Gastroesophageal sphincter (tissue), 4 donors: ENCODE results near the gene TSPAN9. TPM values are rescaled to one million over a fixed set of nuclear protein-coding genes. Genes with fewer than 3 reads are reported as not detected.

Source experiments
- ATAC-seq: fragments of 150-250 bp; one replicate; pipeline ENCODE4 v1.9.1; 2016; ENCODE audit warnings: mild to moderate bottlenecking, moderate library complexity
- H3K27ac ChIP-seq, 4 donors: fragments of 200-600 bp; sonication (generic) in 3 of 4; 1 replicate in 3 of 4; 2 replicates in 1 of 4; pipeline ENCODE4 v1.5.1; 2016 to 2019
- H3K27me3 ChIP-seq: fragments of 200-600 bp; sonication (generic); one replicate; pipeline ENCODE4 v1.5.1; 2019
- H3K36me3 ChIP-seq, 2 donors: fragments of 200-600 bp; sonication (generic); one replicate each; pipeline ENCODE4 v1.5.1; 2019; ENCODE audit warnings: control low read depth in 1 of 2
- H3K4me1 ChIP-seq, 3 donors: fragments of 200-600 bp; sonication (generic); 1 replicate in 2 of 3; 2 replicates in 1 of 3; pipeline ENCODE4 v1.5.1; 2016 to 2019; ENCODE audit warnings: control low read depth in 2 of 3
- H3K4me3 ChIP-seq, 2 donors: fragments of 200-600 bp; sonication (generic); one replicate each; pipeline ENCODE4 v1.5.1; 2019; ENCODE audit warnings: mild to moderate bottlenecking in 1 of 2, moderate library complexity in 1 of 2
- H3K9me3 ChIP-seq, 3 donors: fragments of 200-600 bp; sonication (generic); one replicate each; pipeline ENCODE4 v1.5.1; 2017 to 2019; ENCODE audit warnings: control low read depth in 2 of 3
- CTCF ChIP-seq, 4 experiments: fragments of 200-600 bp in 2 of 4; fragments of 450-650 bp in 2 of 4; sonication (generic) in 1 of 4; IDR thresholded peaks; one replicate each; pipeline ENCODE4 v1.5.1; 2017 to 2019; ENCODE audit warnings: antibody characterized with exemption in 4 of 4, mild to moderate bottlenecking in 2 of 4, moderate library complexity in 2 of 4
- EP300 ChIP-seq: sonication (generic); formaldehyde crosslinking; IDR thresholded peaks from one replicate; pipeline ENCODE4 v1.6.1; 2017; ENCODE audit warnings: antibody characterized with exemption, mild to moderate bottlenecking
- POLR2A ChIP-seq, 2 donors: fragments of 450-650 bp; IDR thresholded peaks; one replicate each; pipeline ENCODE4 v1.6.1; 2017; ENCODE audit warnings: antibody characterized with exemption in 2 of 2, mild to moderate bottlenecking in 2 of 2, moderate library complexity in 1 of 2
- POLR2AphosphoS5 ChIP-seq: sonication (generic); formaldehyde crosslinking; IDR thresholded peaks from one replicate; pipeline ENCODE4 v1.6.1; 2017; ENCODE audit warnings: antibody characterized with exemption
- WGBS, 2 donors: methylation state at CpG; one replicate each; pipeline ENCODE4 v1.1.5; 2018; ENCODE audit warnings: low coverage in 1 of 2; 5-methylcytosine and 5-hydroxymethylcytosine counted together
- total RNA-seq, 4 donors: library from RNA; depleted of rRNA; stranded (reverse); fragments of >200 nt; gene quantifications; one replicate each; pipeline ENCODE4 v1.1.0, GENCODE V29; 2016

TSPAN9 gene
- total RNA-seq, 4 donors from 2014 or later, result 19.5 to 30.2 (median 26.0) TPM

GRCh38 chr12:3227076-3227975 is 150.1 kb downstream of the TSPAN9 start:
- no peak overlapping the region for H3K27ac ChIP-seq
- 80 to 87% methylated on average over 6 to 7 of the region's 17 CpGs for WGBS, 2 donors
- no peaks in the 10 kb centered on the region for H3K9me3 ChIP-seq
- H3K27me3 ChIP-seq, result no peaks in the 10 kb centered on the region
- no peaks in the 10 kb centered on the region for H3K4me1 ChIP-seq
- peaks cover 0 to 24% of the 10 kb centered on the region in 2 donors for H3K36me3 ChIP-seq
- ATAC-seq, result no peak
- TF ChIP-seq CTCF (IDR thresholded peaks at IDR 0.05) (no peak), EP300 (no peak), POLR2AphosphoS5 (no peak), POLR2A (IDR thresholded peaks at IDR 0.05) (no peak)
- H3K4me3 ChIP-seq, result no peak overlapping the region

- WGBS, 2 donors, result 71% methylated on average over 1 of the region's 5 CpGs; no CpG with 5 or more reads in 1 of the 2 donors
- Histone ChIP-seq H3K27me3 (no peaks in the 10 kb centered on the region), H3K27ac (no peak overlapping the region), H3K4me3 (no peak overlapping the region), H3K4me1 (no peaks in the 10 kb centered on the region), H3K9me3 (no peaks in the 10 kb centered on the region), H3K36me3 (peaks cover 0 to 21% of the 10 kb centered on the region in 2 donors)
- TF ChIP-seq POLR2A (IDR thresholded peaks at IDR 0.05), result no peak
- no peak for ATAC-seq
Observed at GRCh38 chr12:3228552-3228951, 151.4 kb downstream of the TSPAN9 start.

- TF ChIP-seq EP300, result no peak
- no peak for TF ChIP-seq POLR2A (IDR thresholded peaks at IDR 0.05)
- TF ChIP-seq POLR2AphosphoS5, result no peak
- TF ChIP-seq CTCF (IDR thresholded peaks at IDR 0.05), result no peak
- Histone ChIP-seq H3K9me3 (no peaks in the 10 kb centered on the region), H3K4me3 (no peak overlapping the region), H3K27ac (no peak overlapping the region), H3K36me3 (peaks cover 0 to 21% of the 10 kb centered on the region in 2 donors), H3K4me1 (no peaks in the 10 kb centered on the region), H3K27me3 (no peaks in the 10 kb centered on the region)
- ATAC-seq, result no peak
- WGBS, 2 donors, result 92% methylated on average over 2 of the region's 5 CpGs; no CpG with 5 or more reads in 1 of the 2 donors
Observed at GRCh38 chr12:3229577-3229976, 152.4 kb downstream of the TSPAN9 start.

GRCh38 chr12:3230758-3231375 is 153.7 kb downstream of the TSPAN9 start:
- peaks cover 0 to 15% of the 10 kb centered on the region in 2 donors for H3K36me3 ChIP-seq
- TF ChIP-seq POLR2AphosphoS5 (no peak), EP300 (no peak), POLR2A (IDR thresholded peaks at IDR 0.05) (no peak), CTCF (IDR thresholded peaks at IDR 0.05) (no peak)
- no peaks in the 10 kb centered on the region for H3K4me1 ChIP-seq
- WGBS, 2 donors, result 72 to 92% methylated on average over 4 to 11 of the region's 14 CpGs
- H3K27me3 ChIP-seq, result no peaks in the 10 kb centered on the region
- no peak for ATAC-seq
- H3K4me3 ChIP-seq, result no peak overlapping the region
- no peaks in the 10 kb centered on the region for H3K9me3 ChIP-seq
- H3K27ac ChIP-seq, result no peak overlapping the region

DNA sequence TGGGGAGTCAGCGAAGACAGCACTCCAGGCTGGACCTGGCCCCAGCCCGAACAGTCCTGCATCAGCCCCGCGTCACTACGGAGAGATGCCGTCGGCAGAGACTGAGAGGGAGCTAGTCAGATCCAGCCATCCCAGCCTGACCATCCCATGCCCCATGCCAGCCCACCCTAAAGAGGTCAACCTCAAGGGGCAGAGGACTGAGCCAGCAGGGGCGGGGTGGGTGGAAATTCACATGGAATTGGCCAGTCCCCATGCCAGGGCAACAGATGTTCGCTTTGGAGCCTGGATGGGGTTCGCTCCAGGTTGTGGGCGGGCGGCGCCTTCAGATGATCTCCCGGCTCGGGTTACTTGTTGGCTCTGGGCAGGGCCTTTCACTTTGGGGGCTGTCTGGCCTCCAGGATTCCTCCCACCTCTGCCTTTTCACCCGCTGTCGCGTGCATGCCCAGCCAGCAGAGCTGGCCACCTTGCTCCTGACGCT is 154.3 kb downstream of the TSPAN9 start:
- H3K36me3 ChIP-seq, result peaks cover 0 to 15% of the 10 kb centered on the region in 2 donors
- TF ChIP-seq EP300, result no peak
- TF ChIP-seq POLR2A (IDR thresholded peaks at IDR 0.05), result no peak
- no peak for TF ChIP-seq CTCF (IDR thresholded peaks at IDR 0.05)
- TF ChIP-seq POLR2AphosphoS5, result no peak
- WGBS, 2 donors, result 20 to 80% methylated on average over 1 of the region's 19 CpGs
- no peak overlapping the region for H3K4me3 ChIP-seq
- H3K9me3 ChIP-seq, result no peaks in the 10 kb centered on the region
- H3K27me3 ChIP-seq, result no peaks in the 10 kb centered on the region
- H3K4me1 ChIP-seq, result peaks cover 0 to 6% (median 0%) of the 10 kb centered on the region in 3 donors
- no peak for ATAC-seq
- H3K27ac ChIP-seq, result no peak overlapping the region
